Liver (tissue), 9 donors: ENCODE measurements around the gene LRRC61. TPM values are rescaled to one million over a fixed set of nuclear protein-coding genes. Genes with fewer than 3 reads are reported as not detected.

Experiments
- DNase-seq: peaks from one replicate; pipeline ENCODE4 v3.0.0-alpha.2; 2017; ENCODE audit warnings: low spot score
- H3K27ac ChIP-seq, 2 donors: one replicate each; pipeline ENCODE4 v1.7.0; 2013; ENCODE audit warnings: inconsistent platforms in 2 of 2, low read length in 2 of 2, control low read depth in 1 of 2, low read depth in 1 of 2, mild to moderate bottlenecking in 1 of 2
- H3K27me3 ChIP-seq, 4 donors: one replicate each; pipeline versions ENCODE4 v1.6.1 to v1.7.0; 2013; ENCODE audit warnings: low read length in 3 of 4, inconsistent platforms in 1 of 4, mild to moderate bottlenecking in 1 of 4, moderate library complexity in 1 of 4; ENCODE audit not compliant: control insufficient read depth in 4 of 4, insufficient read depth in 4 of 4
- H3K36me3 ChIP-seq, 4 donors: one replicate each; pipeline versions ENCODE4 v1.6.1 to v1.7.0; 2013; ENCODE audit warnings: low read length in 3 of 4, mild to moderate bottlenecking in 3 of 4, low read depth in 1 of 4, moderate library complexity in 1 of 4; ENCODE audit not compliant: control insufficient read depth in 4 of 4, insufficient read depth in 3 of 4
- H3K4me1 ChIP-seq, 4 donors: one replicate each; pipeline versions ENCODE4 v1.6.1 to v1.7.0; 2013; ENCODE audit warnings: low read length in 3 of 4, mild to moderate bottlenecking in 3 of 4, moderate library complexity in 1 of 4; ENCODE audit not compliant: control insufficient read depth in 4 of 4, insufficient read depth in 4 of 4
- H3K4me3 ChIP-seq, 3 donors: one replicate each; pipeline versions ENCODE4 v1.6.1 to v1.7.0; 2013; ENCODE audit warnings: low read length in 3 of 3, control low read depth in 1 of 3, low read depth in 1 of 3, mild to moderate bottlenecking in 1 of 3
- H3K9ac ChIP-seq, 2 donors: one replicate each; pipeline ENCODE4 v1.7.0; 2013; ENCODE audit warnings: low read length in 2 of 2, mild to moderate bottlenecking in 2 of 2, moderate library complexity in 2 of 2, control low read depth in 1 of 2, low read depth in 1 of 2
- H3K9me3 ChIP-seq, 4 donors: one replicate each; pipeline versions ENCODE4 v1.6.1 to v1.7.0; 2013; ENCODE audit warnings: low read length in 3 of 4; ENCODE audit not compliant: control insufficient read depth in 4 of 4
- EGR1 ChIP-seq, 2 donors: IDR thresholded peaks; 2 replicates each; pipeline ENCODE4 v1.6.1; 2016 to 2018; ENCODE audit warnings: antibody characterized with exemption in 2 of 2, low read depth in 2 of 2
- FOXA1 ChIP-seq: IDR thresholded peaks from 2 replicates; pipeline ENCODE4 v1.6.1; 2016; ENCODE audit warnings: antibody characterized with exemption
- FOXA2 ChIP-seq: IDR thresholded peaks from 2 replicates; pipeline ENCODE4 v1.6.1; 2016; ENCODE audit warnings: antibody characterized with exemption
- GABPA ChIP-seq, 2 donors: IDR thresholded peaks in 1 of 2; conservative IDR thresholded peaks in 1 of 2; 2 replicates each; pipeline ENCODE4 v1.6.1; 2016; ENCODE audit warnings: antibody characterized with exemption in 2 of 2, mild to moderate bottlenecking in 1 of 2, moderate library complexity in 1 of 2
- HNF4A ChIP-seq, 2 donors: conservative IDR thresholded peaks; 2 replicates each; pipeline ENCODE4 v1.6.1; 2016; ENCODE audit warnings: antibody characterized with exemption in 2 of 2, mild to moderate bottlenecking in 2 of 2
- HNF4G ChIP-seq: IDR thresholded peaks from 2 replicates; pipeline ENCODE4 v1.6.1; 2016; ENCODE audit warnings: antibody characterized with exemption
- JUND ChIP-seq, 2 donors: IDR thresholded peaks; 2 replicates each; pipeline ENCODE4 v1.6.1; 2016; ENCODE audit warnings: antibody characterized with exemption in 2 of 2
- NR2F2 ChIP-seq: IDR thresholded peaks from 2 replicates; pipeline ENCODE4 v1.6.1; 2016; ENCODE audit warnings: antibody characterized with exemption
- RAD21 ChIP-seq, 2 donors: IDR thresholded peaks; 2 replicates each; pipeline ENCODE4 v1.6.1; 2016; ENCODE audit warnings: antibody characterized with exemption in 2 of 2, mild to moderate bottlenecking in 2 of 2
- RXRA ChIP-seq, 2 donors: IDR thresholded peaks; 2 replicates each; pipeline ENCODE4 v1.6.1; 2017 to 2018; ENCODE audit warnings: antibody characterized with exemption in 2 of 2, mild to moderate bottlenecking in 1 of 2
- SP1 ChIP-seq: IDR thresholded peaks from 2 replicates; pipeline ENCODE4 v1.6.1; 2018; ENCODE audit warnings: antibody characterized with exemption, mild to moderate bottlenecking
- TAF1 ChIP-seq: conservative IDR thresholded peaks from 2 replicates; pipeline ENCODE4 v1.6.1; 2016; ENCODE audit warnings: antibody characterized with exemption, mild to moderate bottlenecking
- YY1 ChIP-seq: IDR thresholded peaks from 2 replicates; pipeline ENCODE4 v1.6.1; 2016; ENCODE audit warnings: antibody characterized with exemption, mild to moderate bottlenecking
- WGBS: extraction: QIAGEN DNeasy Blood & Tissue Kit; methylation state at CpG from one replicate; pipeline ENCODE4 v1.1.7; 2013; 5-methylcytosine and 5-hydroxymethylcytosine counted together
- polyA plus RNA-seq, 2 donors: library from polyadenylated mRNA; stranded (reverse) in 1 of 2; unstranded in 1 of 2; fragments of 200-250 nt in 1 of 2; fragments of >200 nt in 1 of 2; fragmentation: Nextera tagmentation in 1 of 2; extraction: Ambion mirVana in 1 of 2; gene quantifications; one replicate each; pipeline versions ENCODE4 v1.2.1 to v1.2.3, GENCODE V29; 2013 to 2015
- total RNA-seq, 2 donors: library from RNA; depleted of rRNA; stranded (reverse); fragments of >200 nt; gene quantifications; one replicate each; pipeline ENCODE4 v1.2.3, GENCODE V29; 2014
- TF ChIP-seq, protein P1 (sequence below): IDR thresholded peaks from 2 replicates; pipeline ENCODE4 v1.6.1; 2016; ENCODE audit warnings: antibody characterized with exemption
- TF ChIP-seq, protein P2 (sequence below): IDR thresholded peaks from 2 replicates; pipeline ENCODE4 v1.6.1; 2016; ENCODE audit warnings: antibody characterized with exemption
- TF ChIP-seq, protein P3 (sequence below): IDR thresholded peaks from 2 replicates; pipeline ENCODE4 v1.6.1; 2016; ENCODE audit warnings: antibody characterized with exemption, mild to moderate bottlenecking
- TF ChIP-seq, protein P4 (sequence below): fragments of 150-350 bp; IDR thresholded peaks from 2 replicates; pipeline ENCODE4 v1.5.1; 2017; ENCODE audit warnings: improper control_type of control experiment, low read depth, low read length; ENCODE audit not compliant: missing input control
- TF ChIP-seq, protein P5 (sequence below): IDR thresholded peaks from 2 replicates; pipeline ENCODE4 v1.6.1; 2016; ENCODE audit warnings: antibody characterized with exemption
- donor health status: healthy.
- donor health status: healthy.
- donor health status: healthy.
- donor health status: healthy.
- donor health status: healthy.

Gene LRRC61
- total and polyA plus RNA-seq, 4 donors: 12.0 to 21.0 (median 15.6) TPM

DNA sequence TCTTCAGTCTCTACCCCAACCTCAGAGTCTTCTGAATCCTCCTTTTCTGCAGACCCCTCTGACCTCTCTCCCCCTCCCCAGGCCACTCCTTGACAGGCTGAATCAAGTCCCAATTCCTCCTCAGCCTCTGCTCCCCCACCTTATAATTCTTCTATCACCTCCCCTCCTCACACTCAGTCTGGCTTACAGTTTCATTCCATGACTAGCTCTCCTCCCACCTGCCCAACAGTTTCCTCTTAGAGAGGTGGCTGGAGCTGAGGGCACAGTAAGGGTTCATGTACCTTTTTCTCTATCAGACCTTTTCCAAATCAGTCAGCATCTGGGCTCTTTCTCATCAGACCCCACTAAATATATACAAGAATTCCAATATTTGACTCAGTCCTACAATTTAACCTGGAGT lies 14.6 kb upstream of the LRRC61 start:
- H3K27ac ChIP-seq: no peak overlapping the region
- H3K4me3 ChIP-seq: no peak overlapping the region
- TF ChIP-seq, protein P1, sequence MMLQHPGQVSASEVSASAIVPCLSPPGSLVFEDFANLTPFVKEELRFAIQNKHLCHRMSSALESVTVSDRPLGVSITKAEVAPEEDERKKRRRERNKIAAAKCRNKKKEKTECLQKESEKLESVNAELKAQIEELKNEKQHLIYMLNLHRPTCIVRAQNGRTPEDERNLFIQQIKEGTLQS: no peak
- TF ChIP-seq, protein P2, sequence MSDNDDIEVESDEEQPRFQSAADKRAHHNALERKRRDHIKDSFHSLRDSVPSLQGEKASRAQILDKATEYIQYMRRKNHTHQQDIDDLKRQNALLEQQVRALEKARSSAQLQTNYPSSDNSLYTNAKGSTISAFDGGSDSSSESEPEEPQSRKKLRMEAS: no peak
- TF ChIP-seq SP1 (no peak), YY1 (no peak), GABPA (IDR thresholded peaks at IDR 0.05 in 1 of 2, conservative IDR thresholded peaks at IDR 0.05 in 1 of 2) (no peak), FOXA2 (no peak), TAF1 (no peak), NR2F2 (no peak), RXRA (IDR thresholded peaks at IDR 0.05) (no peak), JUND (IDR thresholded peaks at IDR 0.05) (no peak), HNF4A (conservative IDR thresholded peaks at IDR 0.05) (no peak), FOXA1 (no peak), HNF4G (no peak), RAD21 (IDR thresholded peaks at IDR 0.05) (no peak), EGR1 (IDR thresholded peaks at IDR 0.05; ENCODE audit: low read depth in 2 of 2) (no peak)
- TF ChIP-seq, protein P3, sequence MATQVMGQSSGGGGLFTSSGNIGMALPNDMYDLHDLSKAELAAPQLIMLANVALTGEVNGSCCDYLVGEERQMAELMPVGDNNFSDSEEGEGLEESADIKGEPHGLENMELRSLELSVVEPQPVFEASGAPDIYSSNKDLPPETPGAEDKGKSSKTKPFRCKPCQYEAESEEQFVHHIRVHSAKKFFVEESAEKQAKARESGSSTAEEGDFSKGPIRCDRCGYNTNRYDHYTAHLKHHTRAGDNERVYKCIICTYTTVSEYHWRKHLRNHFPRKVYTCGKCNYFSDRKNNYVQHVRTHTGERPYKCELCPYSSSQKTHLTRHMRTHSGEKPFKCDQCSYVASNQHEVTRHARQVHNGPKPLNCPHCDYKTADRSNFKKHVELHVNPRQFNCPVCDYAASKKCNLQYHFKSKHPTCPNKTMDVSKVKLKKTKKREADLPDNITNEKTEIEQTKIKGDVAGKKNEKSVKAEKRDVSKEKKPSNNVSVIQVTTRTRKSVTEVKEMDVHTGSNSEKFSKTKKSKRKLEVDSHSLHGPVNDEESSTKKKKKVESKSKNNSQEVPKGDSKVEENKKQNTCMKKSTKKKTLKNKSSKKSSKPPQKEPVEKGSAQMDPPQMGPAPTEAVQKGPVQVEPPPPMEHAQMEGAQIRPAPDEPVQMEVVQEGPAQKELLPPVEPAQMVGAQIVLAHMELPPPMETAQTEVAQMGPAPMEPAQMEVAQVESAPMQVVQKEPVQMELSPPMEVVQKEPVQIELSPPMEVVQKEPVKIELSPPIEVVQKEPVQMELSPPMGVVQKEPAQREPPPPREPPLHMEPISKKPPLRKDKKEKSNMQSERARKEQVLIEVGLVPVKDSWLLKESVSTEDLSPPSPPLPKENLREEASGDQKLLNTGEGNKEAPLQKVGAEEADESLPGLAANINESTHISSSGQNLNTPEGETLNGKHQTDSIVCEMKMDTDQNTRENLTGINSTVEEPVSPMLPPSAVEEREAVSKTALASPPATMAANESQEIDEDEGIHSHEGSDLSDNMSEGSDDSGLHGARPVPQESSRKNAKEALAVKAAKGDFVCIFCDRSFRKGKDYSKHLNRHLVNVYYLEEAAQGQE: no peak
- TF ChIP-seq, protein P4, sequence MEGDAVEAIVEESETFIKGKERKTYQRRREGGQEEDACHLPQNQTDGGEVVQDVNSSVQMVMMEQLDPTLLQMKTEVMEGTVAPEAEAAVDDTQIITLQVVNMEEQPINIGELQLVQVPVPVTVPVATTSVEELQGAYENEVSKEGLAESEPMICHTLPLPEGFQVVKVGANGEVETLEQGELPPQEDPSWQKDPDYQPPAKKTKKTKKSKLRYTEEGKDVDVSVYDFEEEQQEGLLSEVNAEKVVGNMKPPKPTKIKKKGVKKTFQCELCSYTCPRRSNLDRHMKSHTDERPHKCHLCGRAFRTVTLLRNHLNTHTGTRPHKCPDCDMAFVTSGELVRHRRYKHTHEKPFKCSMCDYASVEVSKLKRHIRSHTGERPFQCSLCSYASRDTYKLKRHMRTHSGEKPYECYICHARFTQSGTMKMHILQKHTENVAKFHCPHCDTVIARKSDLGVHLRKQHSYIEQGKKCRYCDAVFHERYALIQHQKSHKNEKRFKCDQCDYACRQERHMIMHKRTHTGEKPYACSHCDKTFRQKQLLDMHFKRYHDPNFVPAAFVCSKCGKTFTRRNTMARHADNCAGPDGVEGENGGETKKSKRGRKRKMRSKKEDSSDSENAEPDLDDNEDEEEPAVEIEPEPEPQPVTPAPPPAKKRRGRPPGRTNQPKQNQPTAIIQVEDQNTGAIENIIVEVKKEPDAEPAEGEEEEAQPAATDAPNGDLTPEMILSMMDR: no peak
- TF ChIP-seq, protein P5, sequence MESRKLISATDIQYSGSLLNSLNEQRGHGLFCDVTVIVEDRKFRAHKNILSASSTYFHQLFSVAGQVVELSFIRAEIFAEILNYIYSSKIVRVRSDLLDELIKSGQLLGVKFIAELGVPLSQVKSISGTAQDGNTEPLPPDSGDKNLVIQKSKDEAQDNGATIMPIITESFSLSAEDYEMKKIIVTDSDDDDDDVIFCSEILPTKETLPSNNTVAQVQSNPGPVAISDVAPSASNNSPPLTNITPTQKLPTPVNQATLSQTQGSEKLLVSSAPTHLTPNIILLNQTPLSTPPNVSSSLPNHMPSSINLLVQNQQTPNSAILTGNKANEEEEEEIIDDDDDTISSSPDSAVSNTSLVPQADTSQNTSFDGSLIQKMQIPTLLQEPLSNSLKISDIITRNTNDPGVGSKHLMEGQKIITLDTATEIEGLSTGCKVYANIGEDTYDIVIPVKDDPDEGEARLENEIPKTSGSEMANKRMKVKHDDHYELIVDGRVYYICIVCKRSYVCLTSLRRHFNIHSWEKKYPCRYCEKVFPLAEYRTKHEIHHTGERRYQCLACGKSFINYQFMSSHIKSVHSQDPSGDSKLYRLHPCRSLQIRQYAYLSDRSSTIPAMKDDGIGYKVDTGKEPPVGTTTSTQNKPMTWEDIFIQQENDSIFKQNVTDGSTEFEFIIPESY: no peak

DNA sequence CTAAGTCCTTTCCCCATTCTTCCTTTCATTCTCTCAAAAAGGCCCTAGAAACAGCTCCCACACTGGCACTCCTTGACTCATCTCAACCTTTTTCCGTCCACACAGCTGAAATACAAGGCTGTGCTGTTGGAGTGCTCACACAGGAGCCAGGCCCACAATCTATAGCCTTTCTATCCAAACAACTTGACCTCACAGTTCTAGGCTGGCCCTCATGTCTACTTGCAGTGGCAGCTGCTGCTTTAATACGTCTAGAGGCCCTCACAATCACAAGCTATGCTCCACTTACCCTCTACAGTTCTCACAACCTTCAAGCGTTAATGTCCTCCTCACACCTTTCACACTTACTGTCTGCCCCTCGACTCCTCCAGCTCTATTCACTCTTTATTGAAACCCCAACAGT lies 12.0 kb upstream of the LRRC61 start:
- 96% methylated on average over 4 of the region's 4 CpGs for WGBS

More for the DNA sequence above, 14.6 kb upstream of the LRRC61 start:
- Histone ChIP-seq H3K27me3 (no peaks in the 10 kb centered on the region), H3K9me3 (no peaks in the 10 kb centered on the region), H3K9ac (no peak overlapping the region), H3K36me3 (no peaks in the 10 kb centered on the region), H3K4me1 (no peaks in the 10 kb centered on the region)
- no peak for DNase-seq

More for the DNA sequence above, 12.0 kb upstream of the LRRC61 start:
- Histone ChIP-seq H3K4me3 (no peak overlapping the region), H3K9me3 (no peaks in the 10 kb centered on the region), H3K27me3 (no peaks in the 10 kb centered on the region), H3K27ac (no peak overlapping the region), H3K36me3 (no peaks in the 10 kb centered on the region), H3K4me1 (peaks cover 0 to 8% (median 3%) of the 10 kb centered on the region in 4 donors), H3K9ac (no peak overlapping the region)
- no peak for TF ChIP-seq RAD21 (IDR thresholded peaks at IDR 0.05)
- TF ChIP-seq EGR1 (IDR thresholded peaks at IDR 0.05; ENCODE audit: low read depth in 2 of 2): no peak
- TF ChIP-seq, protein P3: no peak
- no peak for TF ChIP-seq NR2F2
- no peak for TF ChIP-seq TAF1
- no peak for DNase-seq
